ENCODE data around the gene MRPS31.

- TF ChIP-seq ELF4 (CRISPR knock-in tag; IDR thresholded peaks at IDR 0.05; ENCODE audit: low read depth) (no peak), ETV6 (CRISPR knock-in tag; IDR thresholded peaks at IDR 0.05) (no peak), ATF3 (CRISPR knock-in tag; conservative IDR thresholded peaks at IDR 0.05) (no peak), CTCF (IDR thresholded peaks at IDR 0.05) (no peak), FOXP1 (CRISPR knock-in tag; IDR thresholded peaks at IDR 0.05; ENCODE audit: borderline replicate concordance) (no peak), TEAD4 (CRISPR knock-in tag; IDR thresholded peaks at IDR 0.05) (no peak), NR1H2 (CRISPR knock-in tag; IDR thresholded peaks at IDR 0.05) (no peak), ZNF416 (CRISPR knock-in tag; IDR thresholded peaks at IDR 0.05) (no peak), CREB1 (CRISPR knock-in tag; IDR thresholded peaks at IDR 0.05) (no peak)
- TF ChIP-seq, protein P1, sequence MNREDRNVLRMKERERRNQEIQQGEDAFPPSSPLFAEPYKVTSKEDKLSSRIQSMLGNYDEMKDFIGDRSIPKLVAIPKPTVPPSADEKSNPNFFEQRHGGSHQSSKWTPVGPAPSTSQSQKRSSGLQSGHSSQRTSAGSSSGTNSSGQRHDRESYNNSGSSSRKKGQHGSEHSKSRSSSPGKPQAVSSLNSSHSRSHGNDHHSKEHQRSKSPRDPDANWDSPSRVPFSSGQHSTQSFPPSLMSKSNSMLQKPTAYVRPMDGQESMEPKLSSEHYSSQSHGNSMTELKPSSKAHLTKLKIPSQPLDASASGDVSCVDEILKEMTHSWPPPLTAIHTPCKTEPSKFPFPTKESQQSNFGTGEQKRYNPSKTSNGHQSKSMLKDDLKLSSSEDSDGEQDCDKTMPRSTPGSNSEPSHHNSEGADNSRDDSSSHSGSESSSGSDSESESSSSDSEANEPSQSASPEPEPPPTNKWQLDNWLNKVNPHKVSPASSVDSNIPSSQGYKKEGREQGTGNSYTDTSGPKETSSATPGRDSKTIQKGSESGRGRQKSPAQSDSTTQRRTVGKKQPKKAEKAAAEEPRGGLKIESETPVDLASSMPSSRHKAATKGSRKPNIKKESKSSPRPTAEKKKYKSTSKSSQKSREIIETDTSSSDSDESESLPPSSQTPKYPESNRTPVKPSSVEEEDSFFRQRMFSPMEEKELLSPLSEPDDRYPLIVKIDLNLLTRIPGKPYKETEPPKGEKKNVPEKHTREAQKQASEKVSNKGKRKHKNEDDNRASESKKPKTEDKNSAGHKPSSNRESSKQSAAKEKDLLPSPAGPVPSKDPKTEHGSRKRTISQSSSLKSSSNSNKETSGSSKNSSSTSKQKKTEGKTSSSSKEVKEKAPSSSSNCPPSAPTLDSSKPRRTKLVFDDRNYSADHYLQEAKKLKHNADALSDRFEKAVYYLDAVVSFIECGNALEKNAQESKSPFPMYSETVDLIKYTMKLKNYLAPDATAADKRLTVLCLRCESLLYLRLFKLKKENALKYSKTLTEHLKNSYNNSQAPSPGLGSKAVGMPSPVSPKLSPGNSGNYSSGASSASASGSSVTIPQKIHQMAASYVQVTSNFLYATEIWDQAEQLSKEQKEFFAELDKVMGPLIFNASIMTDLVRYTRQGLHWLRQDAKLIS (CRISPR knock-in tag; IDR thresholded peaks at IDR 0.05; ENCODE audit: borderline replicate concordance): no peak
- TF ChIP-seq, protein P2, sequence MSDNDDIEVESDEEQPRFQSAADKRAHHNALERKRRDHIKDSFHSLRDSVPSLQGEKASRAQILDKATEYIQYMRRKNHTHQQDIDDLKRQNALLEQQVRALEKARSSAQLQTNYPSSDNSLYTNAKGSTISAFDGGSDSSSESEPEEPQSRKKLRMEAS (CRISPR knock-in tag; IDR thresholded peaks at IDR 0.05): no peak
- TF ChIP-seq, protein P3, sequence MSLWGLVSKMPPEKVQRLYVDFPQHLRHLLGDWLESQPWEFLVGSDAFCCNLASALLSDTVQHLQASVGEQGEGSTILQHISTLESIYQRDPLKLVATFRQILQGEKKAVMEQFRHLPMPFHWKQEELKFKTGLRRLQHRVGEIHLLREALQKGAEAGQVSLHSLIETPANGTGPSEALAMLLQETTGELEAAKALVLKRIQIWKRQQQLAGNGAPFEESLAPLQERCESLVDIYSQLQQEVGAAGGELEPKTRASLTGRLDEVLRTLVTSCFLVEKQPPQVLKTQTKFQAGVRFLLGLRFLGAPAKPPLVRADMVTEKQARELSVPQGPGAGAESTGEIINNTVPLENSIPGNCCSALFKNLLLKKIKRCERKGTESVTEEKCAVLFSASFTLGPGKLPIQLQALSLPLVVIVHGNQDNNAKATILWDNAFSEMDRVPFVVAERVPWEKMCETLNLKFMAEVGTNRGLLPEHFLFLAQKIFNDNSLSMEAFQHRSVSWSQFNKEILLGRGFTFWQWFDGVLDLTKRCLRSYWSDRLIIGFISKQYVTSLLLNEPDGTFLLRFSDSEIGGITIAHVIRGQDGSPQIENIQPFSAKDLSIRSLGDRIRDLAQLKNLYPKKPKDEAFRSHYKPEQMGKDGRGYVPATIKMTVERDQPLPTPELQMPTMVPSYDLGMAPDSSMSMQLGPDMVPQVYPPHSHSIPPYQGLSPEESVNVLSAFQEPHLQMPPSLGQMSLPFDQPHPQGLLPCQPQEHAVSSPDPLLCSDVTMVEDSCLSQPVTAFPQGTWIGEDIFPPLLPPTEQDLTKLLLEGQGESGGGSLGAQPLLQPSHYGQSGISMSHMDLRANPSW (CRISPR knock-in tag; conservative IDR thresholded peaks at IDR 0.05; ENCODE audit: low read depth): no peak
Measured at GRCh38 chr13:40787062-40787461, 16.1 kb upstream of the MRPS31 start.

All from WTC11 (cell line).